Activated CD8-positive, alpha-beta T cell treated with anti-CD3 and anti-CD28 coated beads for 36 hours (primary cell): Measurements from ENCODE around the gene OR5C1. TPM values are rescaled to one million over a fixed set of nuclear protein-coding genes. Genes with fewer than 3 reads are reported as not detected.

Experiments
- ATAC-seq: fragments of 200-7000 bp; cut with Tn5 transposase; one replicate; pipeline ENCODE4 v1.10.0; 2021; ENCODE audit warnings: mild to moderate bottlenecking, moderate library complexity
- CTCF ChIA-PET: fragments of 350-600 bp; sonication (Branson Sonifier 250); formaldehyde crosslinking; loops from one replicate; lab custom pipeline; 2021; ENCODE audit warnings: antibody characterized with exemption; lab: Charles Lee
- POLR2A ChIA-PET: fragments of 350-600 bp; sonication (Branson Sonifier 250); formaldehyde crosslinking; loops from one replicate; lab custom pipeline; 2021; ENCODE audit warnings: antibody characterized with exemption; lab: Charles Lee
- DNase-seq: peaks from one replicate; pipeline ENCODE4 v3.0.0-alpha.2; 2020
- H3K27ac Mint-ChIP-seq: one replicate; pipeline ENCODE4 v1.8.0; 2021; ENCODE audit warnings: mild to moderate bottlenecking, mixed read lengths
- H3K27me3 Mint-ChIP-seq: one replicate; pipeline ENCODE4 v1.8.0; 2021; ENCODE audit warnings: mixed read lengths
- H3K36me3 Mint-ChIP-seq: one replicate; pipeline ENCODE4 v1.8.0; 2021; ENCODE audit warnings: low read depth, mixed read lengths
- H3K4me1 Mint-ChIP-seq: one replicate; pipeline ENCODE4 v1.8.0; 2021; ENCODE audit warnings: low read depth, mixed read lengths
- H3K4me3 Mint-ChIP-seq: one replicate; pipeline ENCODE4 v1.8.0; 2021; ENCODE audit warnings: mild to moderate bottlenecking, moderate library complexity, mixed read lengths
- H3K9me3 Mint-ChIP-seq: one replicate; pipeline ENCODE4 v1.8.0; 2021; ENCODE audit warnings: mixed read lengths
- CTCF ChIP-seq: fragments of 200-600 bp; IDR thresholded peaks from one replicate; pipeline ENCODE4 v1.8.0; 2022; ENCODE audit warnings: antibody characterized with exemption, mild to moderate bottlenecking
- intact Hi-C: fragments of 100-400 bp; cut with micrococcal nuclease; formaldehyde crosslinking; loops from one replicate; pipeline ENCODE4 v1.10.0; 2022
- total RNA-seq, 2 experiments: library from RNA; stranded (reverse); gene quantifications; one replicate each; pipeline ENCODE4 v1.2.3, GENCODE V29; 2021

The OR5C1 gene
- total RNA-seq, 2 experiments from 2014 or later = not detected

GRCh38 chr9:122816163-122816867 lies 27.6 kb downstream of the OR5C1 start:
- intact Hi-C loops = loop anchor here (10.0 kb wide), 1 partner anchor 322 kb away; no protein-coding TSS in a partner anchor
- peaks cover 23% of the 10 kb centered on the region for H3K36me3 Mint-ChIP-seq
- H3K27me3 Mint-ChIP-seq = no peaks in the 10 kb centered on the region

GRCh38 chr9:122819326-122819725 lies 30.6 kb downstream of the OR5C1 start:
- peak overlapping the region; percentile 30 for H3K27ac Mint-ChIP-seq
- peaks cover 25% of the 10 kb centered on the region for H3K36me3 Mint-ChIP-seq
- ATAC-seq (no peak), DNase-seq (no peak)
- TF ChIP-seq CTCF = no peak
- H3K4me3 Mint-ChIP-seq = no peak overlapping the region
- H3K27me3 Mint-ChIP-seq = no peaks in the 10 kb centered on the region
- intact Hi-C loops = loop anchor here (10.0 kb wide), 1 partner anchor 325 kb away; no protein-coding TSS in a partner anchor
- ChIA-PET CTCF (interaction anchor here (1.2 to 1.7 kb wide), 3 partner anchors 9 to 321 kb away, joined by 3 to 4 read pairs (median 3); no protein-coding TSS in a partner anchor), POLR2A (no interaction called here)
- no peaks in the 10 kb centered on the region for H3K9me3 Mint-ChIP-seq
- H3K4me1 Mint-ChIP-seq = peaks cover 42% of the 10 kb centered on the region

More at GRCh38 chr9:122816163-122816867, 27.6 kb downstream of the OR5C1 start:
- DNase-seq (peak; percentile 65), ATAC-seq (peak; percentile 87)
- ChIA-PET CTCF (interaction anchor here (1.0 to 2.9 kb wide), 4 partner anchors 11 to 718 kb away, joined by 3 to 10 read pairs (median 4); no protein-coding TSS in a partner anchor), POLR2A (interaction anchor here (0.6 to 1.6 kb wide), 3 partner anchors 10 to 214 kb away, joined by 3 to 6 read pairs (median 4); partner anchors contain the start of gene PDCL)
- TF ChIP-seq CTCF = no peak
- Mint-ChIP-seq H3K4me1 (peaks cover 35% of the 10 kb centered on the region), H3K4me3 (peak overlapping the region; percentile 40), H3K27ac (peak overlapping the region; percentile 89), H3K9me3 (no peaks in the 10 kb centered on the region)

GRCh38 chr9:122819791-122820489 lies 31.2 kb downstream of the OR5C1 start:
- peaks cover 25% of the 10 kb centered on the region for H3K36me3 Mint-ChIP-seq
- H3K27me3 Mint-ChIP-seq = no peaks in the 10 kb centered on the region
- intact Hi-C loops = loop anchor here (10.0 kb wide), 1 partner anchor 325 kb away; no protein-coding TSS in a partner anchor
- H3K9me3 Mint-ChIP-seq = no peaks in the 10 kb centered on the region
- H3K4me3 Mint-ChIP-seq = no peak overlapping the region
- no peak for ATAC-seq
- no peak for TF ChIP-seq CTCF
- POLR2A ChIA-PET = interaction anchor here (1.2 kb wide), 1 partner anchor 9 kb away, joined by 4 read pairs; the partner anchor contains the start of gene PDCL
- no peak for DNase-seq
- CTCF ChIA-PET = interaction anchor here (1.3 to 2.0 kb wide), 3 partner anchors 9 to 321 kb away, joined by 3 to 7 read pairs (median 4); no protein-coding TSS in a partner anchor
- peak overlapping the region; percentile 30 for H3K27ac Mint-ChIP-seq
- peaks cover 42% of the 10 kb centered on the region for H3K4me1 Mint-ChIP-seq

- DNase-seq = no peak
- ChIA-PET CTCF (interaction anchor here (1.3 to 2.0 kb wide), 3 partner anchors 10 to 322 kb away, joined by 3 to 7 read pairs (median 4); no protein-coding TSS in a partner anchor), POLR2A (interaction anchor here (1.2 kb wide), 1 partner anchor 8 kb away, joined by 4 read pairs; the partner anchor contains the start of gene PDCL)
- intact Hi-C loops = no loop called here
- Mint-ChIP-seq H3K27ac (no peak overlapping the region), H3K9me3 (no peaks in the 10 kb centered on the region), H3K27me3 (no peaks in the 10 kb centered on the region), H3K36me3 (peaks cover 25% of the 10 kb centered on the region), H3K4me1 (peaks cover 45% of the 10 kb centered on the region), H3K4me3 (no peak overlapping the region)
- no peak for TF ChIP-seq CTCF
- no peak for ATAC-seq
Observed at GRCh38 chr9:122820490-122820845, 31.7 kb downstream of the OR5C1 start.
